ENCODE data around the gene CEND1. TPM values are rescaled to one million over a fixed set of nuclear protein-coding genes. Genes with fewer than 3 reads are reported as not detected.

CEND1 gene
- total RNA-seq, 1 experiment from 2014 or later, result 2.7 TPM

GRCh38 chr11:815675-816432, 26.0 kb upstream of the CEND1 start:
- Mint-ChIP-seq H3K4me3 (no peak overlapping the region), H3K9me3 (no peaks in the 10 kb centered on the region), H3K27ac (no peak overlapping the region), H3K27me3 (ENCODE audit: low read depth) (no peaks in the 10 kb centered on the region), H3K36me3 (peaks cover 21% of the 10 kb centered on the region), H3K4me1 (peaks cover 20% of the 10 kb centered on the region)
- TF ChIP-seq FOXP1 (CRISPR knock-in tag; IDR thresholded peaks at IDR 0.05; ENCODE audit: borderline replicate concordance) (no peak), USF2 (CRISPR knock-in tag; IDR thresholded peaks at IDR 0.05) (no peak), ATF1 (CRISPR knock-in tag; IDR thresholded peaks at IDR 0.05) (no peak), ZNF219 (CRISPR knock-in tag; IDR thresholded peaks at IDR 0.05; ENCODE audit: borderline replicate concordance) (no peak), HMGXB4 (CRISPR knock-in tag; IDR thresholded peaks at IDR 0.05) (no peak), ATF6 (CRISPR knock-in tag; IDR thresholded peaks at IDR 0.05) (no peak), ATF3 (CRISPR knock-in tag; conservative IDR thresholded peaks at IDR 0.05) (no peak), TP53 (CRISPR knock-in tag; IDR thresholded peaks at IDR 0.05) (no peak), RORB (CRISPR knock-in tag; IDR thresholded peaks at IDR 0.05) (no peak), ZNF532 (CRISPR knock-in tag; IDR thresholded peaks at IDR 0.05; ENCODE audit: borderline replicate concordance) (no peak), MYBL2 (CRISPR knock-in tag; IDR thresholded peaks at IDR 0.05) (no peak), NR2C2 (CRISPR knock-in tag; IDR thresholded peaks at IDR 0.05) (no peak)
- POLR2A ChIA-PET, result interaction anchor here (0.6 to 1.0 kb wide), 2 partner anchors 27 to 74 kb away, joined by 3 to 4 read pairs; partner anchors contain the start of genes POLR2L and TSPAN4
- CTCF ChIA-PET, result interaction anchor here (1.0 to 1.6 kb wide), 4 partner anchors 14 to 32 kb away, joined by 3 to 8 read pairs (median 4); no protein-coding TSS in a partner anchor
- DNase-seq (ENCODE audit: low spot score) (no peak), ATAC-seq (no peak)

GRCh38 chr11:813456-814096, 23.7 kb upstream of the CEND1 start:
- peaks cover 28% of the 10 kb centered on the region for H3K36me3 Mint-ChIP-seq
- POLR2A ChIA-PET, result no interaction called here
- H3K27me3 Mint-ChIP-seq (ENCODE audit: low read depth), result no peaks in the 10 kb centered on the region
- no peaks in the 10 kb centered on the region for H3K9me3 Mint-ChIP-seq
- peaks cover 30% of the 10 kb centered on the region for H3K4me1 Mint-ChIP-seq
- H3K4me3 Mint-ChIP-seq, result no peak overlapping the region
- ATAC-seq (peak; percentile 2), DNase-seq (ENCODE audit: low spot score) (no peak)
- peak overlapping the region; percentile 82; the same call in 1 of the 2 replicates for H3K27ac Mint-ChIP-seq
- CTCF ChIA-PET, result interaction anchor here (0.5 kb wide), 1 partner anchor 68 kb away, joined by 3 read pairs; no protein-coding TSS in a partner anchor
- TF ChIP-seq MYBL2 (CRISPR knock-in tag; IDR thresholded peaks at IDR 0.05) (no peak), ZMAT4 (CRISPR knock-in tag; IDR thresholded peaks at IDR 0.05) (no peak), TCF7 (CRISPR knock-in tag; IDR thresholded peaks at IDR 0.05; ENCODE audit: low read depth) (no peak), CDX4 (CRISPR knock-in tag; IDR thresholded peaks at IDR 0.05; ENCODE audit: borderline replicate concordance) (no peak), PREB (CRISPR knock-in tag; IDR thresholded peaks at IDR 0.05; ENCODE audit: borderline replicate concordance) (no peak), OVOL2 (CRISPR knock-in tag; IDR thresholded peaks at IDR 0.05; ENCODE audit: borderline replicate concordance) (no peak), ETV6 (CRISPR knock-in tag; IDR thresholded peaks at IDR 0.05) (no peak), USF2 (CRISPR knock-in tag; IDR thresholded peaks at IDR 0.05) (no peak), IRF2 (CRISPR knock-in tag; IDR thresholded peaks at IDR 0.05; ENCODE audit: borderline replicate concordance, low read depth) (no peak)

All from WTC11 (cell line).